ENCODE results near the gene SHBG. TPM values are rescaled to one million over a fixed set of nuclear protein-coding genes. Genes with fewer than 3 reads are reported as not detected.

Gene SHBG
- total RNA-seq, 1 donor, result 0.36 TPM

DNA sequence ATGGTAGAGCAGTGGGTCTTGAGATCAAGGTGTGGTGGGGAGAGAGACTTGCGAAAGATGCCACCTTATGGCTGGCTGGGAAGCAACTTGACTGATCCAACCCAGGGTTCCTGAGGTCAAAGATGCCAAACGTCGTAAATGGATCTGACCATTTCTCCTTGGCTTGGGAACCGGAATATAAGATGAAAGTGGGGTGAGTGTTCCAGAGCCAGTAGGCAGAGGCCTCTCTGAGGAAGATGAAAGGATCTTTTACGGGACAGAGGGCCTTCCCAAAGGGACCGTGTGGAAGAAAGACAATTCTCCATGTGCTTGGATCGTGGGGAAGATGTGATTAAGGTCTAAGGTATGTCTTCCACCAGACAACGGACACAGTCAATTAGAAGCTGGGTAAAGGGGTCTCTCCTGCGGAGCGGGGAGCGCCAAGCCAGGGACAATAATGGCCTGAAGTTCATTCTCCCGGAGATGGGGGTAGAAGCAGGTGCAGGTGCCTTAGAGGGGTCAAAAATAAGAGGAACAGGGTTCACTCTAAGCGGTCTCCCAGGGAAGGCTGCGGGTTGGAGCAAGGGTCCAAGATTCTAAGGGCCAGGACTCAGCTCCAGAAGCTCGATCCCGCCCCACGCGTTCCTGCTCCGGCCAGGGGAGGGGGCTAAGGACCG, 16.0 kb upstream of the SHBG start:
- Histone ChIP-seq H4K20me1 (ENCODE audit: insufficient read depth, low read length) (peaks cover 42% of the 10 kb centered on the region), H3K4me2 (ENCODE audit: insufficient read depth, low read length) (peak overlapping the region; percentile 80), H3K9me3 (ENCODE audit: low read depth, low read length) (no peaks in the 10 kb centered on the region), H3K79me2 (ENCODE audit: insufficient read depth, low read length) (peaks cover 52% of the 10 kb centered on the region), H3K27ac (ENCODE audit: low read depth, low read length) (peak overlapping the region; percentile 67), H3K27me3 (ENCODE audit: insufficient read depth, low read length) (no peaks in the 10 kb centered on the region), H3K36me3 (ENCODE audit: insufficient read depth, low read length) (peaks cover 17% of the 10 kb centered on the region), H3K4me1 (ENCODE audit: insufficient read depth, low read length) (peaks cover 23% of the 10 kb centered on the region), H3K4me3 (ENCODE audit: insufficient read depth, low read length) (peak overlapping the region; percentile 92), H2AFZ (ENCODE audit: low read length) (peak overlapping the region; percentile 26)
- peak; percentile 73 for DNase-seq (ENCODE audit: insufficient read length, low spot score, missing footprints)
- TF ChIP-seq, protein P1, sequence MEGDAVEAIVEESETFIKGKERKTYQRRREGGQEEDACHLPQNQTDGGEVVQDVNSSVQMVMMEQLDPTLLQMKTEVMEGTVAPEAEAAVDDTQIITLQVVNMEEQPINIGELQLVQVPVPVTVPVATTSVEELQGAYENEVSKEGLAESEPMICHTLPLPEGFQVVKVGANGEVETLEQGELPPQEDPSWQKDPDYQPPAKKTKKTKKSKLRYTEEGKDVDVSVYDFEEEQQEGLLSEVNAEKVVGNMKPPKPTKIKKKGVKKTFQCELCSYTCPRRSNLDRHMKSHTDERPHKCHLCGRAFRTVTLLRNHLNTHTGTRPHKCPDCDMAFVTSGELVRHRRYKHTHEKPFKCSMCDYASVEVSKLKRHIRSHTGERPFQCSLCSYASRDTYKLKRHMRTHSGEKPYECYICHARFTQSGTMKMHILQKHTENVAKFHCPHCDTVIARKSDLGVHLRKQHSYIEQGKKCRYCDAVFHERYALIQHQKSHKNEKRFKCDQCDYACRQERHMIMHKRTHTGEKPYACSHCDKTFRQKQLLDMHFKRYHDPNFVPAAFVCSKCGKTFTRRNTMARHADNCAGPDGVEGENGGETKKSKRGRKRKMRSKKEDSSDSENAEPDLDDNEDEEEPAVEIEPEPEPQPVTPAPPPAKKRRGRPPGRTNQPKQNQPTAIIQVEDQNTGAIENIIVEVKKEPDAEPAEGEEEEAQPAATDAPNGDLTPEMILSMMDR (IDR thresholded peaks at IDR 0.05; ENCODE audit: extremely low read depth, low read depth, low read length), result no peak

GRCh38 chr17:7614425-7615264, 15.3 kb upstream of the SHBG start, which contains the start of gene FXR2:
FXR2 (minus strand) TSS chr17:7614897; CDS start chr17:7614532, 365 bp downstream.
- peak within 1 kb of the TSS; percentile 94 for H3K4me2 ChIP-seq (ENCODE audit: insufficient read depth, low read length)

DNA sequence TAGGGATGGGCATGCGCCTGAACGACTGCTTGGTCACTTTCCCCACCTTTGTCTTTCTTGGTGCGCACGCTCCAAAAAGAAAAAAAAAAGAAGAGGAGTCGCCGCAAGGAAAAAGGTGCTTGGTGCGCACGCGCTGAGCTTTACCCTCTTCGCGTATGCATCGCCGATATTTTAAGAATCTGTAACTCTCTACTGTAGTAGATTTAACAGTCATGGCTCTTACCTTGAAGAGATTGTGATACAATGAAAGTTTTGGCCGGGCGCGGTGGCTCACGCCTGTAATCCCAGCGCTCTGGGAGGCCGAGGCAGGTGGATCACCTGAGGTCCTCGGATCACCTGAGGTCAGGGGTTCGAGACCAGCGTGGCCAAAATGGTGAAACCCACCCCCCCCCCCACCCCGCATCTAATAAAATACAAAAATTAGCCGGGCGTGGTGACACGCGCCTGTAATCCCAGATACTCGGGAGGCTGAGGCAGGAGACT, 14.6 kb upstream of the SHBG start:
- H4K20me1 ChIP-seq (ENCODE audit: insufficient read depth, low read length), result peaks cover 32% of the 10 kb centered on the region
- H3K27ac ChIP-seq (ENCODE audit: low read depth, low read length), result peak overlapping the region; percentile 71
- peak overlapping the region; percentile 96 for H2AFZ ChIP-seq (ENCODE audit: low read length)
- H3K9me3 ChIP-seq (ENCODE audit: low read depth, low read length), result no peaks in the 10 kb centered on the region
- TF ChIP-seq, protein P1 (IDR thresholded peaks at IDR 0.05; ENCODE audit: extremely low read depth, low read depth, low read length), result no peak
- H3K36me3 ChIP-seq (ENCODE audit: insufficient read depth, low read length), result peaks cover 9% of the 10 kb centered on the region
- H3K4me3 ChIP-seq (ENCODE audit: insufficient read depth, low read length), result peak overlapping the region; percentile 92
- H3K79me2 ChIP-seq (ENCODE audit: insufficient read depth, low read length), result peaks cover 39% of the 10 kb centered on the region
- DNase-seq (ENCODE audit: insufficient read length, low spot score, missing footprints), result no peak
- no peaks in the 10 kb centered on the region for H3K27me3 ChIP-seq (ENCODE audit: insufficient read depth, low read length)
- H3K4me2 ChIP-seq (ENCODE audit: insufficient read depth, low read length), result peak overlapping the region; percentile 94
- H3K4me1 ChIP-seq (ENCODE audit: insufficient read depth, low read length), result peaks cover 23% of the 10 kb centered on the region

More at GRCh38 chr17:7614425-7615264, 15.3 kb upstream of the SHBG start, which contains the start of gene FXR2:
- Histone ChIP-seq H3K4me1 (ENCODE audit: insufficient read depth, low read length) (peaks cover 23% of the 10 kb centered on the region), H3K36me3 (ENCODE audit: insufficient read depth, low read length) (peaks cover 13% of the 10 kb centered on the region), H3K9me3 (ENCODE audit: low read depth, low read length) (no peaks in the 10 kb centered on the region), H3K4me3 (ENCODE audit: insufficient read depth, low read length) (peak within 1 kb of the TSS; percentile 92), H3K27ac (ENCODE audit: low read depth, low read length) (peak within 1 kb of the TSS; percentile 71), H4K20me1 (ENCODE audit: insufficient read depth, low read length) (peaks cover 36% of the 10 kb centered on the region), H3K79me2 (ENCODE audit: insufficient read depth, low read length) (peaks cover 44% of the 10 kb centered on the region), H2AFZ (ENCODE audit: low read length) (peak within 1 kb of the TSS; percentile 96), H3K27me3 (ENCODE audit: insufficient read depth, low read length) (no peaks in the 10 kb centered on the region)
- peak; percentile 100 for DNase-seq (ENCODE audit: insufficient read length, low spot score, missing footprints)
- TF ChIP-seq, protein P1 (IDR thresholded peaks at IDR 0.05; ENCODE audit: extremely low read depth, low read depth, low read length), result peak; percentile 46
